ENCODE measurements around the gene GSAP.

DNA sequence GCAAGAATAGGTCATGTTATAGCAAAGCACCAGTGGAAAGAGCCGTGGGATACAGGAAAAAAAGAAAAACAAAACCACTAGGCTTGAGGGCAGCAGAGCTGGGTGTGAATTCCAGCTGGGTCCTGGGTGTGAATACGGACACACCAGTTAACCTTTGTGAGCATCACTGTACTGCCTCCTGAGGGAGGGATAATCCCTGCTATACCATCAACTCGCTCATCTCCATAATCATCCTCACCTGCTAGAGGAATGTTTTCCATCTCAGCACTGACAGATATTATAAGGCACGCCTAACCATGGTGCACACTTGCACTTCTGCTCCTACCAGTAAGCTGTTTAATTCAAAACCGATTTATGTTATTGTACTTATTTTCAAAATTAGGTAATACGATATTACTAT is 62.2 kb downstream of the GSAP start:
- TF ChIP-seq CTCF (IDR thresholded peaks at IDR 0.05; ENCODE audit: insufficient read depth, low read length, poor library complexity, severe bottlenecking) = no peak
- TF ChIP-seq EZH2phosphoT487 (conservative IDR thresholded peaks at IDR 0.05; ENCODE audit: low read length) = no peak

Data from SU-DHL-6 (cell line).